Measurements from ENCODE around the gene SLC5A2. TPM values are rescaled to one million over a fixed set of nuclear protein-coding genes. Genes with fewer than 3 reads are reported as not detected.

SLC5A2 gene
- total and polyA plus RNA-seq, 2 of the 13 experiments (the other 11 are each of a cell fraction or from before 2014, with no cell fraction given): 0.24 to 0.97 TPM

DNA sequence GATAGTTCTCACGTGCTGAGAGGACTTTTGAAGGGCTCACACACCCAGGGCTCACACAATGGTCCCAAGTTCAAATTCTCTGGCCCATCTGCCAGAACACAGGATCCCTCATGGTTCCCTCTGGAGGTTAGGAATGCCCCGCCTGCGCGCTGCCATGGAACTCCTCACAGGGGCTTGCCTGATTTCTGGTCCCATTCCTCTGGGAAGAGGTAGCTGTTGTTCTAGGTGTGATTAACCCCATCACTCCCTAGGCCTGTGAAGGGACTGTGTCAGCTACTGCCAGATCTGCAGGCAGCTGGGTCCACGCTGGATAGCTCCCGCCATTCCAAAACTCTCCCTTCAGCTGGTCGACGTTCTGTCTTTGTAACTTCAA lies 25.9 kb upstream of the SLC5A2 start (continued):
- TF ChIP-seq TP53 (CRISPR knock-in tag; conservative IDR thresholded peaks at IDR 0.05) (no peak), PAWR (CRISPR knock-in tag; IDR thresholded peaks at IDR 0.05; ENCODE audit: borderline replicate concordance) (no peak)

DNA sequence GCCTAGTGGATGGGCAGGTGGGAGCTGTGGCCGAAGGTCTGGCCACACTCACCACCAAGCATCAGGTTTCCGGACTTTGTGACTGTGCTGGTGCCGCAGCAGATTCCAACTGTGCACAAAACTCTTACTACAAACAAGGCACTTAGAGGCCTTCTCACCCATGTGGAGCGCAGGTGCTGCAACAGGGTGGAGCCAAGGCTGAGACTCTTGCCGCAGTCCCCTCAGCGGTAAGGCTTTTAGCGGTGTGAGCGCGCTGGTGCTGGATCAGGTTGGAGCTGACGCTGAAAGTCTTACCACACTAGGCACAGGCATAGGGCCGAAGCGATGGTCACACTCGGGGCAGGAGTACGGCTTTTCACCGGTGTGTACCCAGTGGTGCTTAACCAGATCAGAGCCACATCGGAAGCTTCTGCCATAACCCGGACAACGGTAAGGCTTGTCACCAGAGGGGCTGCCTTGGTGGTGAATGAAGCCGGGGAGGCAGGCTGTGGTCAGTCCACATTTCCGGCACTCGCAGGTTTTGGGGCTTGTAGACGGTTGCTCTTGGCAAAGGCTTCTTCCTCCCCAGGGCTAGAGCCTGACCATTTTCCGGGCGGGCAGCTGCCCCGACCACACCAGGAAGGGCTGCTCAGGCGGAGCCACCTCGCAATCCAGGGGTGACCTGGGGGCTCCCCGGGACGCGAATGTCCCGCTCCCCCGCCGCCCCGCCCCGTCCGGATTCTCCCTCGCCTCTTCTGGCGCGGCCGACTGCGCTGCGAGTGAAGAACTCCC lies 24.7 kb upstream of the SLC5A2 start:
- Histone ChIP-seq H3K27me3 (ENCODE audit: control insufficient read depth in 1 of 2, insufficient read depth in 2 of 2, low read length in 2 of 2) (no peaks in the 10 kb centered on the region; a peak in 1 of 5 replicates), H3K79me2 (ENCODE audit: insufficient read depth, low read length) (peaks cover 38% of the 10 kb centered on the region), H3K36me3 (replicated peaks in 1 of 2; ENCODE audit: control insufficient read depth in 1 of 2, insufficient read depth in 2 of 2, low read length in 2 of 2) (peaks cover 16 to 22% of the 10 kb centered on the region in 2 experiments), H2AFZ (ENCODE audit: low read length) (no peak overlapping the region), H3K4me3 (replicated peaks in 1 of 3; ENCODE audit: insufficient read depth in 1 of 3, low read depth in 2 of 3, low read length in 3 of 3) (peak overlapping the region; percentile 71 to 98 (median 83)), H3K27ac (ENCODE audit: extremely low read length, insufficient read depth, low read length) (peak overlapping the region; percentile 95), H3K9me3 (ENCODE audit: low read length) (no peaks in the 10 kb centered on the region), H4K20me1 (ENCODE audit: insufficient read depth, low read length) (peaks cover 49% of the 10 kb centered on the region), H3K4me1 (ENCODE audit: insufficient read depth, low read length) (peaks cover 57% of the 10 kb centered on the region), H3K4me2 (ENCODE audit: low read depth, low read length) (peak overlapping the region; percentile 99), H3K9ac (ENCODE audit: insufficient read depth, low read depth, low read length) (peak overlapping the region; percentile 97)
- under 1% methylated on average over 28 of the region's 42 CpGs for WGBS (ENCODE audit: low lambda C conversion rate)
- DNase-seq (ENCODE audit: low spot score) (peak; percentile 95), ATAC-seq (peak; percentile 77), FAIRE-seq (peak; percentile 86)
- ChIA-PET POLR2A (interaction anchor here (0.7 to 8.3 kb wide), 29 partner anchors 10 to 473 kb away, joined by 3 to 110 read pairs (median 5); partner anchors contain the start of genes FUS, HSD3B7, KAT8 and RUSF1), CTCF (ENCODE audit: low intra/inter-chr PET ratio, low total read pairs) (interaction anchor here (0.7 kb wide), 3 partner anchors 16 to 20 kb away, joined by 3 to 4 read pairs (median 3); partner anchors contain the start of gene ZNF843)
- in situ Hi-C loops (cut with HindIII; ENCODE audit: extremely low pct_ligation_motif_present, low pct_unique_long_range_greater_than_20kb) (loop anchor here (5.0 to 10.0 kb wide), 3 partner anchors 244 to 466 kb away; partner anchors contain the start of gene ZNF267), intact Hi-C loops (cut with micrococcal nuclease; ENCODE audit: unreplicated experiment) (loop anchor here (2.0 to 5.0 kb wide), 2 partner anchors 51 to 414 kb away; partner anchors contain the start of genes RUSF1 and ZNF267)
- BruUV-seq (replicated peaks): no TSS peak
- TF ChIP-seq XBP1 (CRISPR knock-in tag; IDR thresholded peaks at IDR 0.05): no peak
- peak; percentile 63; the same call in 1 of the 2 replicates for TF ChIP-seq MIER3 (CRISPR knock-in tag; IDR thresholded peaks at IDR 0.05; ENCODE audit: borderline replicate concordance)
- TF ChIP-seq ZNF180 (CRISPR knock-in tag; IDR thresholded peaks at IDR 0.05; ENCODE audit: borderline replicate concordance, low read depth): no peak
- TF ChIP-seq, protein P1, sequence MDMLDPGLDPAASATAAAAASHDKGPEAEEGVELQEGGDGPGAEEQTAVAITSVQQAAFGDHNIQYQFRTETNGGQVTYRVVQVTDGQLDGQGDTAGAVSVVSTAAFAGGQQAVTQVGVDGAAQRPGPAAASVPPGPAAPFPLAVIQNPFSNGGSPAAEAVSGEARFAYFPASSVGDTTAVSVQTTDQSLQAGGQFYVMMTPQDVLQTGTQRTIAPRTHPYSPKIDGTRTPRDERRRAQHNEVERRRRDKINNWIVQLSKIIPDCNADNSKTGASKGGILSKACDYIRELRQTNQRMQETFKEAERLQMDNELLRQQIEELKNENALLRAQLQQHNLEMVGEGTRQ (IDR thresholded peaks at IDR 0.05; ENCODE audit: low read depth, low read length): no peak
- TF ChIP-seq, protein P1 (CRISPR knock-in tag; IDR thresholded peaks at IDR 0.05; ENCODE audit: borderline replicate concordance): peak; percentile 68; the same call in 1 of the 2 replicates
- no peak for TF ChIP-seq NFIC (IDR thresholded peaks at IDR 0.05; ENCODE audit: low read length)
- no peak for TF ChIP-seq SRSF1 (optimal IDR thresholded peaks at IDR 0.05; ENCODE audit: low read depth, low read length)
- TF ChIP-seq, protein P2, sequence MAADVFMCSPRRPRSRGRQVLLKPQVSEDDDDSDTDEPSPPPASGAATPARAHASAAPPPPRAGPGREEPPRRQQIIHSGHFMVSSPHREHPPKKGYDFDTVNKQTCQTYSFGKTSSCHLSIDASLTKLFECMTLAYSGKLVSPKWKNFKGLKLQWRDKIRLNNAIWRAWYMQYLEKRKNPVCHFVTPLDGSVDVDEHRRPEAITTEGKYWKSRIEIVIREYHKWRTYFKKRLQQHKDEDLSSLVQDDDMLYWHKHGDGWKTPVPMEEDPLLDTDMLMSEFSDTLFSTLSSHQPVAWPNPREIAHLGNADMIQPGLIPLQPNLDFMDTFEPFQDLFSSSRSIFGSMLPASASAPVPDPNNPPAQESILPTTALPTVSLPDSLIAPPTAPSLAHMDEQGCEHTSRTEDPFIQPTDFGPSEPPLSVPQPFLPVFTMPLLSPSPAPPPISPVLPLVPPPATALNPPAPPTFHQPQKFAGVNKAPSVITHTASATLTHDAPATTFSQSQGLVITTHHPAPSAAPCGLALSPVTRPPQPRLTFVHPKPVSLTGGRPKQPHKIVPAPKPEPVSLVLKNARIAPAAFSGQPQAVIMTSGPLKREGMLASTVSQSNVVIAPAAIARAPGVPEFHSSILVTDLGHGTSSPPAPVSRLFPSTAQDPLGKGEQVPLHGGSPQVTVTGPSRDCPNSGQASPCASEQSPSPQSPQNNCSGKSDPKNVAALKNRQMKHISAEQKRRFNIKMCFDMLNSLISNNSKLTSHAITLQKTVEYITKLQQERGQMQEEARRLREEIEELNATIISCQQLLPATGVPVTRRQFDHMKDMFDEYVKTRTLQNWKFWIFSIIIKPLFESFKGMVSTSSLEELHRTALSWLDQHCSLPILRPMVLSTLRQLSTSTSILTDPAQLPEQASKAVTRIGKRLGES (CRISPR knock-in tag; IDR thresholded peaks at IDR 0.05; ENCODE audit: borderline replicate concordance): no peak
- no peak for TF ChIP-seq ZNF30 (CRISPR knock-in tag; IDR thresholded peaks at IDR 0.05)
